WTC11 (cell line): ENCODE results near the gene TAF6. TPM values are rescaled to one million over a fixed set of nuclear protein-coding genes. Genes with fewer than 3 reads are reported as not detected.

Experiments
- ATAC-seq: fragments of 200-7000 bp; cut with Tn5 transposase; 2 replicates; pipeline ENCODE4 v1.10.0; 2021; ENCODE audit warnings: mild to moderate bottlenecking, moderate library complexity
- CTCF ChIA-PET: fragments of 300-600 bp; sonication (Branson Sonifier 250); formaldehyde crosslinking; loops from one replicate; lab custom pipeline; 2021; ENCODE audit warnings: antibody characterized with exemption; lab: Charles Lee
- POLR2A ChIA-PET: fragments of 350-600 bp; sonication (Branson Sonifier 250); formaldehyde crosslinking; loops from one replicate; lab custom pipeline; 2021; ENCODE audit warnings: antibody characterized with exemption; lab: Charles Lee
- DNase-seq: peaks from one replicate; pipeline ENCODE4 v3.0.0; 2021; ENCODE audit warnings: low spot score
- H3K27ac Mint-ChIP-seq: 2 replicates; pipeline ENCODE4 v1.8.0; 2021; ENCODE audit warnings: mixed read lengths
- H3K27me3 Mint-ChIP-seq: 2 replicates; pipeline ENCODE4 v1.8.0; 2021; ENCODE audit warnings: low read depth, mild to moderate bottlenecking, moderate library complexity, mixed read lengths
- H3K36me3 Mint-ChIP-seq: 2 replicates; pipeline ENCODE4 v1.8.0; 2021; ENCODE audit warnings: mixed read lengths
- H3K4me1 Mint-ChIP-seq: 2 replicates; pipeline ENCODE4 v1.8.0; 2022; ENCODE audit warnings: mixed read lengths
- H3K4me3 Mint-ChIP-seq: 2 replicates; pipeline ENCODE4 v1.8.0; 2021; ENCODE audit warnings: mild to moderate bottlenecking, moderate library complexity, mixed read lengths
- H3K9me3 Mint-ChIP-seq: 2 replicates; pipeline ENCODE4 v1.8.0; 2021; ENCODE audit warnings: mixed read lengths
- ATF1 ChIP-seq: sonication (generic); formaldehyde crosslinking; IDR thresholded peaks from 2 replicates; pipeline ENCODE4 v1.8.1; 2023; ENCODE audit warnings: mild to moderate bottlenecking, moderate library complexity, missing genetic modification reagents
- ATF6 ChIP-seq: sonication (generic); formaldehyde crosslinking; IDR thresholded peaks from 2 replicates; pipeline ENCODE4 v1.8.1; 2023; ENCODE audit warnings: mild to moderate bottlenecking, missing genetic modification reagents
- CTCF ChIP-seq: fragments of 200-600 bp; IDR thresholded peaks from 2 replicates; pipeline ENCODE4 v1.8.0; 2022; ENCODE audit warnings: antibody characterized with exemption
- E2F4 ChIP-seq: sonication (generic); formaldehyde crosslinking; IDR thresholded peaks from 2 replicates; pipeline ENCODE4 v1.8.1; 2022; ENCODE audit warnings: low read depth, mild to moderate bottlenecking, moderate library complexity, missing genetic modification reagents, borderline replicate concordance
- HMGA2 ChIP-seq: fragments of 250-450 bp; sonication (Bioruptor Pico); IDR thresholded peaks from 2 replicates; pipeline ENCODE4 v1.4.0; 2021; ENCODE audit warnings: mild to moderate bottlenecking, moderate library complexity
- IRF1 ChIP-seq: sonication (generic); formaldehyde crosslinking; IDR thresholded peaks from 2 replicates; pipeline ENCODE4 v1.8.0; 2023; ENCODE audit warnings: missing genetic modification reagents
- MXD4 ChIP-seq: fragments of 250-450 bp; sonication (Bioruptor Pico); IDR thresholded peaks from 2 replicates; pipeline ENCODE4 v1.8.0; 2021; ENCODE audit warnings: mild to moderate bottlenecking, moderate library complexity, borderline replicate concordance
- OVOL2 ChIP-seq: fragments of 250-450 bp; sonication (Bioruptor Pico); IDR thresholded peaks from 2 replicates; pipeline ENCODE4 v1.9.0; 2021; ENCODE audit warnings: mild to moderate bottlenecking, borderline replicate concordance
- PRDM15 ChIP-seq: sonication (generic); formaldehyde crosslinking; IDR thresholded peaks from 2 replicates; pipeline ENCODE4 v1.8.0; 2022; ENCODE audit warnings: missing genetic modification reagents
- SP1 ChIP-seq: sonication (generic); formaldehyde crosslinking; conservative IDR thresholded peaks from 2 replicates; pipeline ENCODE4 v1.8.1; 2022; ENCODE audit warnings: missing genetic modification reagents
- ZNF263 ChIP-seq: sonication (generic); formaldehyde crosslinking; IDR thresholded peaks from 2 replicates; pipeline ENCODE4 v1.8.1; 2022; ENCODE audit warnings: low read depth, mild to moderate bottlenecking, moderate library complexity, missing genetic modification reagents
- ZNF396 ChIP-seq: fragments of 250-450 bp; sonication (Bioruptor Pico); IDR thresholded peaks from 2 replicates; pipeline ENCODE4 v1.8.0; 2021; ENCODE audit warnings: mild to moderate bottlenecking, moderate library complexity, borderline replicate concordance
- ZNF416 ChIP-seq: fragments of 250-450 bp; sonication (Bioruptor Pico); IDR thresholded peaks from 2 replicates; pipeline ENCODE4 v1.9.0; 2021; ENCODE audit warnings: mild to moderate bottlenecking, inconsistent platforms
- total RNA-seq: library from RNA; stranded (reverse); gene quantifications from 3 replicates; pipeline ENCODE4 v1.2.3, GENCODE V29; 2021
- TF ChIP-seq, protein P1 (sequence below): sonication (generic); formaldehyde crosslinking; IDR thresholded peaks from 2 replicates; pipeline ENCODE4 v1.8.1; 2023; ENCODE audit warnings: mild to moderate bottlenecking, missing genetic modification reagents
- TF ChIP-seq, protein P2 (sequence below): sonication (generic); formaldehyde crosslinking; IDR thresholded peaks from 2 replicates; pipeline ENCODE4 v1.8.0; 2023; ENCODE audit warnings: missing genetic modification reagents, mild to moderate bottlenecking, borderline replicate concordance
- TF ChIP-seq, protein P3 (sequence below): fragments of 250-450 bp; sonication (Bioruptor Pico); IDR thresholded peaks from 2 replicates; pipeline ENCODE4 v1.9.0; 2021; ENCODE audit warnings: mild to moderate bottlenecking, borderline replicate concordance

Gene TAF6
- total RNA-seq, 1 experiment from 2014 or later = 121 TPM

DNA sequence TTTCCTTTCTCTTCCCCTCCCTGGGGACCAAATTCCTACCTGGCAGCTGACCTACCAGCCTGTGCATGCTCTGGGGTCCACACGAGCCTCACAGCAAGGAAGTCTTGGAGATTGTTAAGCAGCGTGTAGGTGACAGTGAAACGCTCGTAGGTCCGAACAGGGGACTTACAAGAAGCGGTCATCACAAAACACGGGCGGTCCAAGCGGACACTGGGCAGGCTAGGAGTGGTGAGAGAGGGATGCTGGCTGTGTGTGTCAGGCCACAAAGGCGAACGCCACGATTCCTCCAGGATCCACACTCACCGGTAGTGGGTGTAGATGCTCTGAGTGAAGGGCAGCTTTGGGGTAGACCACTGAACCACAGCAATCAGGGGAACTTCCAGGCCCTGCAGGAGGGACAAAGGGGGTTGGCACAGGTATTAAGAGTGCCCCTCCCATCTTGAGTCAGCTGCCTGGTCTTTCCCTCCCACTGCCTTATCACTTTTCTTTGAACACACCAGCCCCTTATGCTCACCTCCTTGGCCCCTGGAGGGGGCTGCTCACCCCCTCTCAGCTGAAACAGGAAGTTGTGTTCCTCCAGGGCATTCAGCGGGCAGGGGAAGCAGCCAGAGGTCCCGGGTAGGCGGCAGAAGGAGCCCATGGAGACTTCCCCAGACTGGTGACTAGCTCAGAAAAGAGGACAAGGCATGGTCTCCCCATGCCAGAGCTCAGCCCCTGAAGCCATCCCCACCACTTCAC, 37.3 kb upstream of the TAF6 start:
- Mint-ChIP-seq H3K36me3 (peaks cover 24% of the 10 kb centered on the region), H3K27me3 (no peaks in the 10 kb centered on the region), H3K27ac (no peak overlapping the region), H3K4me1 (peaks cover 35% of the 10 kb centered on the region), H3K4me3 (peak overlapping the region; percentile 75), H3K9me3 (no peaks in the 10 kb centered on the region)
- ATAC-seq = no peak
- no peak for DNase-seq
- CTCF ChIA-PET = interaction anchor here (1.4 to 1.8 kb wide), 4 partner anchors 8 to 26 kb away, joined by 3 to 6 read pairs (median 6); partner anchors contain the start of genes GAL3ST4 and LAMTOR4
- POLR2A ChIA-PET = interaction anchor here (0.5 kb wide), 1 partner anchor 766 kb away, joined by 3 read pairs; no protein-coding TSS in a partner anchor
- TF ChIP-seq, protein P1, sequence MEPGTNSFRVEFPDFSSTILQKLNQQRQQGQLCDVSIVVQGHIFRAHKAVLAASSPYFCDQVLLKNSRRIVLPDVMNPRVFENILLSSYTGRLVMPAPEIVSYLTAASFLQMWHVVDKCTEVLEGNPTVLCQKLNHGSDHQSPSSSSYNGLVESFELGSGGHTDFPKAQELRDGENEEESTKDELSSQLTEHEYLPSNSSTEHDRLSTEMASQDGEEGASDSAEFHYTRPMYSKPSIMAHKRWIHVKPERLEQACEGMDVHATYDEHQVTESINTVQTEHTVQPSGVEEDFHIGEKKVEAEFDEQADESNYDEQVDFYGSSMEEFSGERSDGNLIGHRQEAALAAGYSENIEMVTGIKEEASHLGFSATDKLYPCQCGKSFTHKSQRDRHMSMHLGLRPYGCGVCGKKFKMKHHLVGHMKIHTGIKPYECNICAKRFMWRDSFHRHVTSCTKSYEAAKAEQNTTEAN (CRISPR knock-in tag) = no peak
- TF ChIP-seq ZNF416 (CRISPR knock-in tag) (no peak), ZNF396 (CRISPR knock-in tag) (no peak), E2F4 (CRISPR knock-in tag) (no peak), MXD4 (CRISPR knock-in tag) (no peak), PRDM15 (CRISPR knock-in tag) (no peak), IRF1 (CRISPR knock-in tag) (no peak), ATF6 (CRISPR knock-in tag) (no peak), ATF1 (CRISPR knock-in tag) (no peak), HMGA2 (no peak), SP1 (CRISPR knock-in tag) (no peak), CTCF (no peak), ZNF263 (no peak), OVOL2 (CRISPR knock-in tag) (no peak)
- TF ChIP-seq, protein P2, sequence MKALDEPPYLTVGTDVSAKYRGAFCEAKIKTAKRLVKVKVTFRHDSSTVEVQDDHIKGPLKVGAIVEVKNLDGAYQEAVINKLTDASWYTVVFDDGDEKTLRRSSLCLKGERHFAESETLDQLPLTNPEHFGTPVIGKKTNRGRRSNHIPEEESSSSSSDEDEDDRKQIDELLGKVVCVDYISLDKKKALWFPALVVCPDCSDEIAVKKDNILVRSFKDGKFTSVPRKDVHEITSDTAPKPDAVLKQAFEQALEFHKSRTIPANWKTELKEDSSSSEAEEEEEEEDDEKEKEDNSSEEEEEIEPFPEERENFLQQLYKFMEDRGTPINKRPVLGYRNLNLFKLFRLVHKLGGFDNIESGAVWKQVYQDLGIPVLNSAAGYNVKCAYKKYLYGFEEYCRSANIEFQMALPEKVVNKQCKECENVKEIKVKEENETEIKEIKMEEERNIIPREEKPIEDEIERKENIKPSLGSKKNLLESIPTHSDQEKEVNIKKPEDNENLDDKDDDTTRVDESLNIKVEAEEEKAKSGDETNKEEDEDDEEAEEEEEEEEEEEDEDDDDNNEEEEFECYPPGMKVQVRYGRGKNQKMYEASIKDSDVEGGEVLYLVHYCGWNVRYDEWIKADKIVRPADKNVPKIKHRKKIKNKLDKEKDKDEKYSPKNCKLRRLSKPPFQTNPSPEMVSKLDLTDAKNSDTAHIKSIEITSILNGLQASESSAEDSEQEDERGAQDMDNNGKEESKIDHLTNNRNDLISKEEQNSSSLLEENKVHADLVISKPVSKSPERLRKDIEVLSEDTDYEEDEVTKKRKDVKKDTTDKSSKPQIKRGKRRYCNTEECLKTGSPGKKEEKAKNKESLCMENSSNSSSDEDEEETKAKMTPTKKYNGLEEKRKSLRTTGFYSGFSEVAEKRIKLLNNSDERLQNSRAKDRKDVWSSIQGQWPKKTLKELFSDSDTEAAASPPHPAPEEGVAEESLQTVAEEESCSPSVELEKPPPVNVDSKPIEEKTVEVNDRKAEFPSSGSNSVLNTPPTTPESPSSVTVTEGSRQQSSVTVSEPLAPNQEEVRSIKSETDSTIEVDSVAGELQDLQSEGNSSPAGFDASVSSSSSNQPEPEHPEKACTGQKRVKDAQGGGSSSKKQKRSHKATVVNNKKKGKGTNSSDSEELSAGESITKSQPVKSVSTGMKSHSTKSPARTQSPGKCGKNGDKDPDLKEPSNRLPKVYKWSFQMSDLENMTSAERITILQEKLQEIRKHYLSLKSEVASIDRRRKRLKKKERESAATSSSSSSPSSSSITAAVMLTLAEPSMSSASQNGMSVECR (CRISPR knock-in tag) = no peak
- TF ChIP-seq, protein P3, sequence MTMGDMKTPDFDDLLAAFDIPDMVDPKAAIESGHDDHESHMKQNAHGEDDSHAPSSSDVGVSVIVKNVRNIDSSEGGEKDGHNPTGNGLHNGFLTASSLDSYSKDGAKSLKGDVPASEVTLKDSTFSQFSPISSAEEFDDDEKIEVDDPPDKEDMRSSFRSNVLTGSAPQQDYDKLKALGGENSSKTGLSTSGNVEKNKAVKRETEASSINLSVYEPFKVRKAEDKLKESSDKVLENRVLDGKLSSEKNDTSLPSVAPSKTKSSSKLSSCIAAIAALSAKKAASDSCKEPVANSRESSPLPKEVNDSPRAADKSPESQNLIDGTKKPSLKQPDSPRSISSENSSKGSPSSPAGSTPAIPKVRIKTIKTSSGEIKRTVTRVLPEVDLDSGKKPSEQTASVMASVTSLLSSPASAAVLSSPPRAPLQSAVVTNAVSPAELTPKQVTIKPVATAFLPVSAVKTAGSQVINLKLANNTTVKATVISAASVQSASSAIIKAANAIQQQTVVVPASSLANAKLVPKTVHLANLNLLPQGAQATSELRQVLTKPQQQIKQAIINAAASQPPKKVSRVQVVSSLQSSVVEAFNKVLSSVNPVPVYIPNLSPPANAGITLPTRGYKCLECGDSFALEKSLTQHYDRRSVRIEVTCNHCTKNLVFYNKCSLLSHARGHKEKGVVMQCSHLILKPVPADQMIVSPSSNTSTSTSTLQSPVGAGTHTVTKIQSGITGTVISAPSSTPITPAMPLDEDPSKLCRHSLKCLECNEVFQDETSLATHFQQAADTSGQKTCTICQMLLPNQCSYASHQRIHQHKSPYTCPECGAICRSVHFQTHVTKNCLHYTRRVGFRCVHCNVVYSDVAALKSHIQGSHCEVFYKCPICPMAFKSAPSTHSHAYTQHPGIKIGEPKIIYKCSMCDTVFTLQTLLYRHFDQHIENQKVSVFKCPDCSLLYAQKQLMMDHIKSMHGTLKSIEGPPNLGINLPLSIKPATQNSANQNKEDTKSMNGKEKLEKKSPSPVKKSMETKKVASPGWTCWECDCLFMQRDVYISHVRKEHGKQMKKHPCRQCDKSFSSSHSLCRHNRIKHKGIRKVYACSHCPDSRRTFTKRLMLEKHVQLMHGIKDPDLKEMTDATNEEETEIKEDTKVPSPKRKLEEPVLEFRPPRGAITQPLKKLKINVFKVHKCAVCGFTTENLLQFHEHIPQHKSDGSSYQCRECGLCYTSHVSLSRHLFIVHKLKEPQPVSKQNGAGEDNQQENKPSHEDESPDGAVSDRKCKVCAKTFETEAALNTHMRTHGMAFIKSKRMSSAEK (CRISPR knock-in tag) = no peak
